Melanocyte of skin (primary cell): ENCODE measurements around the gene MSL3. TPM values are rescaled to one million over a fixed set of nuclear protein-coding genes. Genes with fewer than 3 reads are reported as not detected.

Experiments
- total RNA-seq, 2 donors: library from RNA; depleted of rRNA; stranded (reverse); fragments of >200 nt; gene quantifications; 2 replicates each; pipeline ENCODE4 v1.2.3, GENCODE V29; 2012

Gene MSL3, protein sequence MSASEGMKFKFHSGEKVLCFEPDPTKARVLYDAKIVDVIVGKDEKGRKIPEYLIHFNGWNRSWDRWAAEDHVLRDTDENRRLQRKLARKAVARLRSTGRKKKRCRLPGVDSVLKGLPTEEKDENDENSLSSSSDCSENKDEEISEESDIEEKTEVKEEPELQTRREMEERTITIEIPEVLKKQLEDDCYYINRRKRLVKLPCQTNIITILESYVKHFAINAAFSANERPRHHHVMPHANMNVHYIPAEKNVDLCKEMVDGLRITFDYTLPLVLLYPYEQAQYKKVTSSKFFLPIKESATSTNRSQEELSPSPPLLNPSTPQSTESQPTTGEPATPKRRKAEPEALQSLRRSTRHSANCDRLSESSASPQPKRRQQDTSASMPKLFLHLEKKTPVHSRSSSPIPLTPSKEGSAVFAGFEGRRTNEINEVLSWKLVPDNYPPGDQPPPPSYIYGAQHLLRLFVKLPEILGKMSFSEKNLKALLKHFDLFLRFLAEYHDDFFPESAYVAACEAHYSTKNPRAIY
- 10 to 100 TPM; 14.7 to 22.4 TPM for total RNA-seq

DNA sequence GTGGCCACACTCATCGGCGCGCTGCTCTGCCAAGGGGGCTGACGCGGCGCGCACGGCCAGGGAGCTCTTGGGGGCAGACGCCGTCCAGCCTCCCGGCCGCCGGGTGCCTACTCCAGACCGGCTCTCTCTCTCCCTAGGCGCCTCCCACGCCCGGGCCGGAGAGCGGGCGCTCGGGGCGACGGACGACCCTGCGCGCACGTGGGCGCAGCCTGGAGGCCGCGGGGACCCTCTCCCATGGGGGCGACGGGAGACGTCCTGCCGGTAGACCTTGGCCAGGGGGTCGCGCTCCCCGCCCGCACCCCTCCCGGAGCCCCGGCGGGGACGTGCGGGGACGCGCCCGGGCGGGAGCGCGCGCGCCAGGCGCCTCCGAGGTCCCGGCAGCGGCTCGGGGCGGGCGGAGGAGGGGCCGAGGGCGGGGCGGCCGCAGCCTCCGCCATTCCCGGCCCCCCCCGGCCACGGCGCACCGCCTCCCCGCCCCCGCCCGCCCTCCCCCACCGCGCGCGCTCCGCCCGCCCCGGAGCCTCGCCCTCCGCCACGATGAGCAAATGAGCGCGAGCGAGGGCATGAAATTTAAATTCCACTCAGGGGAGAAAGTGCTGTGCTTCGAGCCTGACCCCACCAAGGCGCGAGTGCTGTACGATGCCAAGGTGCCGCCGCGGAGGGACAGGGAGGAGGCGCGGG lies at the start of gene MSL3:
MSL3 (plus strand) TSS at position 519 of the 681 bp plus-strand sequence; CDS start at position 546, 27 bp downstream.

Other genes starting within 250 kb of the MSL3 start
- under 1 TPM in 1 of 2 donors, not detected in 1; under 0.01 TPM for gene ARHGAP6, start 92.3 kb upstream of the MSL3 start, total RNA-seq